ENCODE measurements around the gene NPAS3.

Gene NPAS3

DNA sequence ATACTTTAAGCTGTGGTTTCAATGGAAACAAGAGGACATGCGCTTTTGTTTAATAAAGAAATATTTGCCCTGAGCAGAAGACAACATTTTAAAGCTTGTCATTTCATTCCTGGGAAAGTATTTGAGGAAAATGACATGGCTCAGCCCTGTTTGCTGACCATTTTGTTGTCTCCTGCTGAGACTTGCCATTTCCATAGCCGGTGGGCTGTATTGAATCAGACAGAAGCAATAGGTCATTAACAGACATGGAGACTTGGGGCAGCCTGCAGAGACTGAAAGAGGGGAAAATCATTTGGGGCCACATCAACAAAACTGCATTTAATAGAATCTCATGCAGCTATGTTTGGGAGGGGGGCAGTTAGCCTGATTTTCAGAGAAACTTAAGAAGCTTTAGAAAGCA, 443.0 kb downstream of the NPAS3 start:
- no peak for DNase-seq (ENCODE audit: low spot score)

DNA sequence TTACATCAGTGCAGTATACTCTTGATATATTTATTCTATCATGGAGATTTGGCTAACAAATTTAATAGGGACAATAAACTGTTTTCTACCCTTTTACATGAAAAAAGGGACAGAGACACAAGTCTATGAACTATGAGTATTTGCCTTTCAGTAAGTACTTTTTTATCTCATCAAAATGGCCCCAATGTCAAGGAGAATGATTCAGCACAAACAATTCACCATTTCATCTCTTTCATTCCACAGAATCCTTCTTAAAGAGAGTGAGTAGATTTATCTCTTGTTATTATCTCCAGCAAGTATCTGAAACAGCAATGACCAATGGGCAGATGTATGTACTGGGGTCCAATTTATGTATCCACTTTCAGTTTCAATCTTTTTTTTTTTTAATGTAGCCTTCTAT, 447.5 kb downstream of the NPAS3 start:
- no peak for DNase-seq (ENCODE audit: low spot score)

- no peak for DNase-seq (ENCODE audit: low spot score)
These were observed 448.1 kb downstream of the NPAS3 start for GRCh38 chr14:33386781-33387180.

DNA sequence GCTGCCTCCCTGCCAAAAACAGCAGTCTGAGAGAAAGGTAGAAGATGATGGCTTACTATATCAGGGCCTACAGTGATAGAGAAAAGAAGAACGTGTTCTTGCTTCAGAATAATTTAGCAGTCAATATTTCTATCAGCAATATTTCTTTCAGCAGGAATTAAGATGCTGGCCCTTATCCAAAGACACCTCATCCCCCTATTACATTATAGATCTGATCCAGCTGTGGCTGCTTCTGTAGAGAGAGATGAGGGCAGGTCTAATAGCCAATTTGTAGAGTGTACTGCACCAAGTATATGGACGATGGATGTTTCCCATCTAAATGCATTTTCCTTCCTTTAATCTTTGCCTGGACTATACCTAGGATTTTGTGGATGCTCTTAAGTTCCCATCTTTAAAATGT, 451.7 kb downstream of the NPAS3 start:
- no peak for DNase-seq (ENCODE audit: low spot score)

GRCh38 chr14:33393231-33393894, 454.7 kb downstream of the NPAS3 start:
- DNase-seq (ENCODE audit: low spot score) = no peak

DNA sequence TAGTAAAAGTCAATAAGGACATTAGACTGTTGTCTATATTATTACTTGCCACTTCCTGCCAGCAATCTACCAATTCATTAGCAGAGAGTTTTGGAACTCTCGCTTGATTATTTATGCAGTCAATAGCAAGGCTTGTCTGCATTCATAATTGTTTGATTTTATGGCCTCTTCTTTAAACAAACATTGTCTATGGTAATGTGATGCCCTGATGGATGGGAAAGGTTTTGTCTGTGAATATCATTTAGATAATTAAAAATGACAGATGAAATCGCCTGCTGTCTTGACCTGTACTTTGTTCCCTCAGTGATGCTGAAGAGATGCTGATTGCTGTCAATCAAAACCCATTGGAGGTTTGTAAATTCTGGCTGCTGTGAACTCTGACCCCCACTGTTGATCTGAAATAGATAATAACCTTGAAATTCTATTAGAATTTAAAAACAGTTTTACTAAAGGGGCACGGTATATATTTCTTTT, 455.3 kb downstream of the NPAS3 start:
- no peak for DNase-seq (ENCODE audit: low spot score)

DNA sequence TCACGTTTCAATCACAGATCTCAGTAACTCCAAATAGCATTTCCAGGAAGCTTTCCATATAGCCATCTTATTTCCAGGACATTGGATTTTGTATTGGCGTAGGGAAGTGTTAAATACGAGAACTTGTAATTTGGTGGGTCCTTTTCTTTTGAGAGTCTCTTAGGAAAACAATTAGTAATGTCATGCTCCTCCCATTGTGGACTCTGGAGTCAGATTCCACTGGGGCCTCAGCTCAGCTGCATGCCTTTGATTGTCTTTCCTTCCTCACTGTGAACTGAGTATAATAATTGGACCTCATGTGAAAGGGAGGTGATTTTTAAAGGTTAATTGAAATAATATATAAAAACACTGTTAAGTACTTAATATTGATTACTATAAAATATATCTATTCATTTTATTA, 462.6 kb downstream of the NPAS3 start:
- DNase-seq (ENCODE audit: low spot score) = no peak

DNA sequence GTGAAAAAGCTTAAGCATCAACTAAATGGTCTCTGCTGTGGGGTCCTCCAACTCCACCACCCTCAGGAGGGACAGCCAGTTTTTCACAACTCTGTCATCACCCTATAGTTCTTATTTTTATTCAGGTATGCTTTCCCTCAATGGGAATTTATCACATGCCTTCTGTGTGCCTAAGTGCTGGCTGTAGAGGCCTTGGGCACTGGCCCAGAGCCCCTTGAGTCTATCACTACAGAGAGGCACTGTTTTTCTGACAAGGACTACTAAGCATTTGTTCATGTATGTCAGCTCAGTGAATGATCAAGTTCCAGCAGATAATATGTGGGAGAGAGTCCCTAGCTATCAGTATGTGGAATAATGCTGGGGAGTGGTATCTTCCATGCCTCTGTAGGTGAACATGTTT, 463.9 kb downstream of the NPAS3 start:
- DNase-seq (ENCODE audit: low spot score) = no peak

DNA sequence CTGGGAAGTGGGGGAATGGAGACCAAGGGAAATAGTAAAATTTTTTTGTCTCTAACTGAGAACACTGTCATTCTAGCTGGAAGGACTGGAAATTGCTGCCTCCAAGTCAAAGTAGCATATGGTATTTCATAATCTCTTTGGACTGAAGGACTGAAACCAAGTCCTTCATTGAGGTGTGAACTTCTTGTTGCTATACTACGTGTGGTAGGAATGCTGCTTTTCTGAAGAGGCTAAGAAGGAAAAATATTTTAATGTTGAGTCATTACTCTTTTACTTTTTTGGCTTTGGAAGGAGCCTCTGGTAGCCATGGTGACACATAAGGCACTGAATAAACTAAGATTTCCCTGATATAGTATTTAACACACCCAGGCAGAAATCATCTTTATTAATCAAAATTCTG, 465.4 kb downstream of the NPAS3 start:
- no peak for DNase-seq (ENCODE audit: low spot score)

DNA sequence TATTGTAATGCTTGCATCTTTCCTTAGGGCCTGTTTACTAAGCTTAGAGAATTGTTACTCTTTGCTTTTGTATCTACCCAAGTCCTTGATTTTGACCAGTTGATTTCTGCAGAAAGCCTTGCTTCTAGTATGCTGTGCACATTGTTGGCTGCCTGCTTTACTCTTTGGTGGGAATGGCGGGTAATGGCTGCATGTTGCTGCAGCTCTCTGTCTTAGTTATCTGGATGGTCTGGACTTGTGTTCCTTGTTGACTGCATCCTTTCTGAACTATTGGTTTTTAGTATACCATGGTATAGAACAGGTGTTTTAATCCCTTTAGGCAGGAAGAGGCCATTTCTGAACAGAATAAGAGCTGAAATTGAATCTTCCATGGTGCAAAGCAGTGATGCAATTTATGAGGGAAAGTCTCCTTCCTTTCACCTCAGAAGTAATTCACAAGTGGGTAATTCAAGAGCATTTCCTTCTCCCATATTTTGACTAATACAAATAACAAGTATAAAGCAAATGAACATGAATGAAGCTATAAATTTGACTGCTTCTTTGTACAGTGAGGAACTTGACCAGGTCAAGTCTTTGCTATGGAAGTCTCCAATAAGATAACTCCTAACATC, 466.4 kb downstream of the NPAS3 start:
- no peak for DNase-seq (ENCODE audit: low spot score)

GRCh38 chr14:33406766-33407165, 468.1 kb downstream of the NPAS3 start:
- no peak for DNase-seq (ENCODE audit: low spot score)

- no peak for DNase-seq (ENCODE audit: low spot score)
These were observed 469.6 kb downstream of the NPAS3 start for GRCh38 chr14:33408291-33408690.

- DNase-seq (ENCODE audit: low spot score) = no peak
These were observed 473.8 kb downstream of the NPAS3 start for GRCh38 chr14:33412450-33412849.

- DNase-seq (ENCODE audit: low spot score) = no peak
These were observed 474.7 kb downstream of the NPAS3 start for GRCh38 chr14:33413381-33413780.

DNA sequence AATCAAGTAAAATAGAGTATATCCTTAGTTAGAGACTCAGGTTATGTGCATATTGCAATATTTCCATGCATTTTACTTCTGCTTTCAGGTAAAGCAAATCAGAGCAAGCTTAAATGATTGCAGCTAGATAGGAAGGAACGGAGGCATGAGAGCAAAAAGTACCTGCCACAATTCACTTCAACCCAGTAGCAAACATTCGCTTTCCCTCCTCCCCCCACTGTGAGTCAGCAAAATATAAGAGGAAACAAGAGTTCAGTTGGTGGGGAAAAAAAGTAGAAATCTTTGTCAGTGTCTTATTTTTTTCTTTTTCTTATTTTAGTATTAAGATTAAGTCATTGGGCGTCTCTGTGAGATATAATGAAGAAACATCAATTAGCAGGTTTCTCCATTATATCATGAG, 475.4 kb downstream of the NPAS3 start:
- DNase-seq (ENCODE audit: low spot score) = no peak

GRCh38 chr14:33420051-33420627, 481.5 kb downstream of the NPAS3 start:
- no peak for DNase-seq (ENCODE audit: low spot score)

- DNase-seq (ENCODE audit: low spot score) = no peak
These were observed 491.8 kb downstream of the NPAS3 start for GRCh38 chr14:33430414-33431035.

DNA sequence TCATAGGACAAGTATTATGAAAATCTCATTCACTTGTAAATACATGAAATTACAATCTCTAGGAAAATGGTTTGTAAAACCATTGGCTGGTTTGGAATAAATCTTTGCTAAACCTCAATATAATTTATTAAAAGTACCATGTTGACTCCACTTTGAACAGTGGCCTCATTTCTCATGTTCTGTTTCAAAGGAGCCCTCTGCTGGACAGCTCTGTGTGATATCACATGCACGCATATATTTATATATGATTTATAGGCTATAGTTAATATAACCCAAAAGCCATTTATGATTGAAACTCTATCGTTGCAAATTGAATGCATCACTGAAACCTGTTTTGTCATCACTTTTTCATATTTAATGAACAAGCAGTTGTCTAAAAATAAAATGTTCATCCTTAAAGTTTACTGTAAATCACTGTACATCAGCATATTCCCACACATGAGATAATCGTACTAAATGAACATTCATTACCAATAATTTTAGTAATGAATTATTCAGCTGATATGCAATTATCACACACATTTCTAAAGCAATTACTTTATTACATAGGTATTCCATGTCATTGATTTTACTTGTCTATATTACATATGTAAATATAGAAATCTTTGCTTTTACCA, 493.8 kb downstream of the NPAS3 start:
- peak; percentile 33 for DNase-seq (ENCODE audit: low spot score)

GRCh38 chr14:33433396-33433795, 494.7 kb downstream of the NPAS3 start:
- DNase-seq (ENCODE audit: low spot score) = no peak

- DNase-seq (ENCODE audit: low spot score) = no peak
These were observed 497.4 kb downstream of the NPAS3 start for GRCh38 chr14:33435911-33436689.

DNA sequence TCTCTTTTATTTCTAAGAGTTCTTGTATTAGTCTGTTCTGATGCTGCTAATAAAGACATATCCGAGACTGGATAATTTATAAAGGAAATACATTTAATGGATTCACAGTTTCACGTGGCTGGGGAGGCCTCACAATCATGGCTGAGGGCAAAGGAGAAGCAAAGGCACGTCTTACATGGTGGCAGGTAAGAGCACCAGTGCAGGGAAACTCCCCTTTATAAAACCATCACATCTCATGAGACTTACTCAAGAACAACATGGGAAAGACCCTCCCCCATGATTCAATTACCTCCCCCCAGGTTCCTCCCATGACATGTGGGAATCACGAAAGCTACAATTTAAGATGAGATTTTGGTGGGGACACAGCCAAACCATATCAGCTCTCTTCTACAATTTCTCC, 503.0 kb downstream of the NPAS3 start:
- DNase-seq (ENCODE audit: low spot score) = no peak

- DNase-seq (ENCODE audit: low spot score) = no peak
These were observed 505.5 kb downstream of the NPAS3 start for GRCh38 chr14:33444136-33444535.
